ENCODE results near the gene F2RL2. TPM values are rescaled to one million over a fixed set of nuclear protein-coding genes. Genes with fewer than 3 reads are reported as not detected.

The F2RL2 gene
- total RNA-seq, 1 donor from 2014 or later: not detected

GRCh38 chr5:76616206-76616605, 7.0 kb downstream of the F2RL2 start:
- H3K9me3 ChIP-seq: no peaks in the 10 kb centered on the region
- no peaks in the 10 kb centered on the region for H3K27me3 ChIP-seq (ENCODE audit: low read depth)
- H3K36me3 ChIP-seq: peaks cover 4% of the 10 kb centered on the region
- DNase-seq (no peak), ATAC-seq (no peak)
- no peak for TF ChIP-seq CTCF (IDR thresholded peaks at IDR 0.05)
- no peak overlapping the region for H3K4me3 ChIP-seq
- intact Hi-C loops (cut with DNase I): no loop called here
- H3K4me1 ChIP-seq: no peaks in the 10 kb centered on the region
- no peak overlapping the region for H3K27ac ChIP-seq

- H3K4me3 ChIP-seq: no peak overlapping the region
- H3K27ac ChIP-seq: no peak overlapping the region
- no peaks in the 10 kb centered on the region for H3K27me3 ChIP-seq (ENCODE audit: low read depth)
- peaks cover 4% of the 10 kb centered on the region for H3K36me3 ChIP-seq
- no peaks in the 10 kb centered on the region for H3K4me1 ChIP-seq
- intact Hi-C loops (cut with DNase I): no loop called here
- H3K9me3 ChIP-seq: no peaks in the 10 kb centered on the region
- ATAC-seq: no peak
- DNase-seq: no peak
- TF ChIP-seq CTCF (IDR thresholded peaks at IDR 0.05): no peak
These were observed 7.4 kb downstream of the F2RL2 start for GRCh38 chr5:76615759-76616158.

GRCh38 chr5:76612942-76613341, 10.3 kb downstream of the F2RL2 start:
- TF ChIP-seq CTCF (IDR thresholded peaks at IDR 0.05): no peak
- ATAC-seq (no peak), DNase-seq (no peak)
- H3K27ac ChIP-seq: no peak overlapping the region
- intact Hi-C loops (cut with DNase I): no loop called here
- H3K4me3 ChIP-seq: no peak overlapping the region
- peaks cover 4% of the 10 kb centered on the region for H3K36me3 ChIP-seq
- H3K9me3 ChIP-seq: no peaks in the 10 kb centered on the region
- H3K27me3 ChIP-seq (ENCODE audit: low read depth): no peaks in the 10 kb centered on the region
- peaks cover 4% of the 10 kb centered on the region for H3K4me1 ChIP-seq

GRCh38 chr5:76610196-76610595, 13.0 kb downstream of the F2RL2 start:
- TF ChIP-seq CTCF (IDR thresholded peaks at IDR 0.05): no peak
- peaks cover 4% of the 10 kb centered on the region for H3K36me3 ChIP-seq
- H3K27ac ChIP-seq: no peak overlapping the region
- H3K27me3 ChIP-seq (ENCODE audit: low read depth): no peaks in the 10 kb centered on the region
- H3K9me3 ChIP-seq: no peaks in the 10 kb centered on the region
- DNase-seq (no peak), ATAC-seq (no peak)
- H3K4me3 ChIP-seq: no peak overlapping the region
- intact Hi-C loops (cut with DNase I): no loop called here
- peaks cover 4% of the 10 kb centered on the region for H3K4me1 ChIP-seq

- Histone ChIP-seq H3K27me3 (ENCODE audit: low read depth) (no peaks in the 10 kb centered on the region), H3K4me1 (peaks cover 4% of the 10 kb centered on the region), H3K9me3 (no peaks in the 10 kb centered on the region), H3K36me3 (peaks cover 4% of the 10 kb centered on the region), H3K4me3 (no peak overlapping the region), H3K27ac (no peak overlapping the region)
- intact Hi-C loops (cut with DNase I): loop anchor here (10.0 kb wide), 1 partner anchor 166 kb away; no protein-coding TSS in a partner anchor
- ATAC-seq: peak in 1 of 2 donors; percentile 18
- DNase-seq: no peak
- no peak for TF ChIP-seq CTCF (IDR thresholded peaks at IDR 0.05)
These were observed 14.4 kb downstream of the F2RL2 start for GRCh38 chr5:76608833-76609232.
